AG09319 (cell line): ENCODE results near the gene DLX3.

ENCODE experiments used
- DNase-seq: peaks from one replicate; pipeline ENCODE4 v3.0.0-alpha.2; 2010; ENCODE audit warnings: low read depth; ENCODE audit errors: extremely low read depth
- TF ChIP-seq, protein P1 (sequence below): IDR thresholded peaks from 2 replicates; pipeline ENCODE4 v1.5.1; 2011; ENCODE audit warnings: low read depth, mild to moderate bottlenecking, inconsistent platforms, low read length, moderate library complexity

DLX3 gene

DNA sequence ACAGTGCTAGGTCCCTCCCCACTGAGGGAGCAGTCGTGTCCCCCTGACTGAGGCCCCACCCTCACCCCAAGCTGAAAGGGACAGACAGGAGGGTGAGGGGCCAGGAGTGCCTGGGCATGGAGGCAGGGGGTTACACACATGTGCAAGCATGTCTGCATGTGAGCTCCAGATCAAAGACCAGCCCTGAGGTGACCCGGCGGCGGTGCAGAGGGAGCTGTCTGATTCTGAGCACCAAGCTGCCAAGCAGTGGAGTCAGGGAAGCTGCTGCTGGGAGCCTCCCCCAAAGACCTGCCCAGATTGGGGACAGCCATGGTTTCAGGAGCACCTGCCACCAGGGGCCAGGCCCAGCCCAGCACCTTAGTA is 5.5 kb downstream of the DLX3 start:
- TF ChIP-seq, protein P1, sequence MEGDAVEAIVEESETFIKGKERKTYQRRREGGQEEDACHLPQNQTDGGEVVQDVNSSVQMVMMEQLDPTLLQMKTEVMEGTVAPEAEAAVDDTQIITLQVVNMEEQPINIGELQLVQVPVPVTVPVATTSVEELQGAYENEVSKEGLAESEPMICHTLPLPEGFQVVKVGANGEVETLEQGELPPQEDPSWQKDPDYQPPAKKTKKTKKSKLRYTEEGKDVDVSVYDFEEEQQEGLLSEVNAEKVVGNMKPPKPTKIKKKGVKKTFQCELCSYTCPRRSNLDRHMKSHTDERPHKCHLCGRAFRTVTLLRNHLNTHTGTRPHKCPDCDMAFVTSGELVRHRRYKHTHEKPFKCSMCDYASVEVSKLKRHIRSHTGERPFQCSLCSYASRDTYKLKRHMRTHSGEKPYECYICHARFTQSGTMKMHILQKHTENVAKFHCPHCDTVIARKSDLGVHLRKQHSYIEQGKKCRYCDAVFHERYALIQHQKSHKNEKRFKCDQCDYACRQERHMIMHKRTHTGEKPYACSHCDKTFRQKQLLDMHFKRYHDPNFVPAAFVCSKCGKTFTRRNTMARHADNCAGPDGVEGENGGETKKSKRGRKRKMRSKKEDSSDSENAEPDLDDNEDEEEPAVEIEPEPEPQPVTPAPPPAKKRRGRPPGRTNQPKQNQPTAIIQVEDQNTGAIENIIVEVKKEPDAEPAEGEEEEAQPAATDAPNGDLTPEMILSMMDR, result no peak
- no peak for DNase-seq

DNA sequence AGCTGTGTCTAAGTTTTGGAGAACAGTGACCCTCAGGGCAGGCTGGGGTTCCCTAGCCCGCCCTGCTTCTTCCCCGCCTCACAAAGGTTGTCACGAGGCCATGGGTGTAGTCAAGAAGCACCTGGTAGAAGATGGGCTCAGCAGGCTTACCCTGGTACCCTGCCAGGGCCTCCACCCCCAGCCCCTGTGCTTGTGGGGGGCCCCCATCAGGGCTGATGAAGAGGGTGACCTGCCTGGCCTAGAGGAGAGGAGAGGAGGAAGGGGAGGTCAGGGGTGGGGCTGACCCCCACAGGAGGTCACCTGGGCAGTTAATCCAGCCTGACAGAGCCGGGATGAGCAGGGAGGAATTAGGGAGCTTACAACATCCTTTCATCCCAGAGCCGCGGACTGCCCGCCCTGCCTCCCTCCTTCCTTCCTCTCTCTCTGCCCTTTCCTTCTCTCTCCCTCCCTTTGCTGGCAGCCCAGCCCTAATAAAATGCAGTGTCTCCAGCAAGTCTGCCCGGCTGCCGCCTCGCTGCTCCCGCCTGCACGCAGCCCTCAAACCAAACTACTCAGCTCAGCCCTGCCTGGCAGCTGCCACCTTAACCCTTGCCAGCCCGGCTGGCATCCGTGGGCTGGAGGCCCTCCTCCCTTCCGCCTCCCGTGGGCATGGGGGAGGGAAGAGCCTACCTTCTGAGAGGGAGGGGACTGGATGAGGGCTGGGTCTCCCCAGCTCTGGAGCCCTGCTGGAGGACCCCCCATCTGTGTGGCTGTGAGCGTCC is 7.2 kb downstream of the DLX3 start:
- TF ChIP-seq, protein P1, result no peak
- no peak for DNase-seq

DNA sequence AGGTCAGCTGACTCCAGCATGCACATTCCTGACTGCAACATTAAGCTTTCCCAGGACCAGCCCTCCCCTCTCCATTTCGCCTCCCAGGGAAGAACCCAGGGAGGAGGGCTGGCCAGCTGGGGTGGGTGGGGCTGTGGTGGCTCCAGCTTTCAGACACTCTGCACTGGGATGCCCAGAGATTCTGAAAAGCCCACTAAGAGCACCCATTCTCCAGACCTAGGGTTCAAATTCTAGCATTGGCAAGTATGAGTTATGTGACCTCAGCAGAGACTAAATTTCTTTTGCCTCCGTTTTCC is 7.8 kb downstream of the DLX3 start:
- TF ChIP-seq, protein P1, result no peak
- no peak for DNase-seq

DNA sequence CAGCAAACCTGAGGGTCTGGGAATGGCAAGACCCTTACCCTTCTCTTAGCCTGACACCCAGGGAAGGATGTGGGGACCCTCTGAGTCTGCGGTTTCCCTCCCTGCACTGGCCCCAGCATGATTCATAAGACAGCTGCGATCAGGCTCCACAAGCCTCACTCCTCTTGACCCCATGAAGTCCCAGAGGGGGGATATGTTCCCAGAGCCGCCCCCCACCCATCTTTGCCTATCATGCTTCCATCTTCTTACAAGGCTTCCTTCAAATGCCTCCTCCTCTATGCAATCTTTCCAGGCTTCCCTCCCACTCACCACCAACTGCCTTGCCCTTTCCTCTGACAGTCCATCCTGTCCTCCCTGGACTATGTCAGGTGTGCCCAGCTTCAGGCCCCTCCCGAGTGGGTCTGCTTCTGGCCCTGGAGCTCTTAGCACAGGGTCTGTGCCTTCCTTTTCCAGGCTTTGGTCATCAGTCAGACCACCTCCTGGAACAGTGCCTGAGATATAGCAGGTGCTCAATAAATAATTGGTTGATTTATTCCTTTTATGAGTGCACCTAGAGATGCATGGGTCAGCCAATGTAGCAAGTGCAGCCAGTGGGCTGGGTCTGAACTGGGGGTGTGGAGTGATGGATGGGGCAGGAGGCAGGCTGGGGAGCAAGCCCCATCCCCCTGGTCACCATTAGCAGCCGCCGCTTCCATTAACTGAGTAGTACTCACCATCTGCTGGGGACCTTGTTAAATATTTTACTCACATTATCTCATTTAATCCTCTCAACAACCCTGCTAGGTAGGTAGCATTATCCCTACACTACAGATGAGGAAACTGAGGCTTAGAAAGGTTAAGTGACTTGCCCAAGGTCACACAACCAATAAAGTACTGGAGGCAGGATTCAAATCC is 8.4 kb downstream of the DLX3 start:
- TF ChIP-seq, protein P1, result no peak

DNA sequence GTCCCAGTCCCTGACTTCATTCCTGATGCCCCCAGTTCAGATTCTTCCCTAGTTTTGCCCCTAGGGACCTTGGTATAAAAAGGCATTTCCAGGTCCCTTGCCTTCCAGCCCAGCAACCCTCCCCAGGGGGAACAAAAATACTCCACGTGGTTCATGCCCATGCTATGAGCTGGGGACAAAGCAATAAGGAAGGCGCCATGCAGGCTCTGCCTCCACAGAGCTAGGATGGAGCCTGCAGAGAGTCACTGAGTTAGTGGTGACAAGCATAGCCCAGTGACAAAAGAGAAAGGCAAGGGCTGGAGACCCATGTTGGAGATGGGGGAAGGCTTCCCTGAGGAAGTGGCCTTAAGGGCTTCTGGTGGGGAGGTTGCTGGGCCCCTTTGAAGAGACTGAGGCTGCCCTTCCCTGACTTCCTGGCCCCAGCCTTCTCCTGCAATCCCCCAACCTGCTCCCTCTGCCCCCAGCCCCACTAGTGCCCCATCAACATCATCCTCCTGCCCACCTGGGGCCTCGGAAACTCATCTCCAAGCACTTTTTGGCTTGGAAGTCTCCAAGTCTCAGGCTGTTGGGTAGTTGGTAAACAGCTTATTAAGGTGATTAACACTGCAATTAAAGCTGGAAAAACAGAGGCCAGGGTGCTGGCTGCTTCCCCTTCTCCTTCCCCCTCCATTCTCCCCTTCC is 9.6 kb downstream of the DLX3 start:
- TF ChIP-seq, protein P1, result no peak
- DNase-seq, result no peak

More for the DNA sequence above, 8.4 kb downstream of the DLX3 start:
- no peak for DNase-seq

DNA sequence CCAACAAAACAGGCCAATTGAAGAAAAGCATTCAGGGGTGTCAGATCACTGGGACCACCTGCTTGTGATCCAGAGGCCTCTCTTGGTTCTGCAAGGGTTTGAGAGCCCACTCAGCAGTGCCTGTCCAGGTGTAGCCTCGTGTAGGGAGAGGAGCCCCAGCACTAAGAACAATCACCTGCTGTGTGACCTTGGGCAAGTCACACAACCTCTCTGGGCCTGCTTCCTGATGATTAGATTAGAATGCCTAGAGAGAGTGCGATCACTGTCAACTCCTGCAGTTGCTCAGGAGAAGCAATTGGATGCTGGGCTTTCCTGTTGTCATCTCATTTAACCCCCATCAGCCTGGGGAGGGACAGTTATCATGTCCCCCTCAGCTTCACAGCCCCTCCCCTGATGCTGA is 10.2 kb downstream of the DLX3 start:
- TF ChIP-seq, protein P1, result no peak
- DNase-seq, result no peak

DNA sequence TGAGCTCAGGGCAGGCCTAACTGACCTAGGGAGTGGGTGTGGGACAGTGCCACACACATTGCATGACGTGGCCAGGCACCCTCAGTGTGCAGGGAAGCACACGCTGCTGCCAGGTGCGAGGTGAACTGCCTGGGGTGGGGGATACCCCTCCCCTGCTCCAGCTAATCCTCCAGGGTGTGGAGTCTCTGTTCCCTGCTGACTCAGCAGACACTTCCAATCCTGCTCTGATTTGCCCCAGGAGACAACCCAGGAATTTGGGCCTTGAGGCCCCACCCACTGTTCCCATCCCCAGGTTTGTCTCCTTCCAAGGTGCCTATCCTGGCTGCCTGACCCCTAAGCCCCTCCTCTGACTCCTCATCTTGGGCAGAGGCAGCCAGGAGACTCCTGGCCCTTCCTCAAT is 10.7 kb downstream of the DLX3 start:
- TF ChIP-seq, protein P1, result no peak
- DNase-seq, result no peak
